Endothelial cell (in vitro differentiated cells): ENCODE results near the gene KLF16. TPM values are rescaled to one million over a fixed set of nuclear protein-coding genes. Genes with fewer than 3 reads are reported as not detected.
A peak's percentile ranks its signal among the peaks of the same experiment; 100 is the strongest.

Experiments used
- DNase-seq: peaks from one replicate; pipeline ENCODE4 v3.0.0; 2021; ENCODE audit warnings: low spot score
- H3K27ac Mint-ChIP-seq: one replicate; pipeline ENCODE4 v1.8.0; 2021; ENCODE audit warnings: mixed read lengths, inconsistent platforms; ENCODE audit not compliant: unreplicated experiment
- H3K27me3 Mint-ChIP-seq: one replicate; pipeline ENCODE4 v1.8.0; 2021; ENCODE audit warnings: mild to moderate bottlenecking, moderate library complexity, mixed read lengths, inconsistent platforms; ENCODE audit not compliant: unreplicated experiment
- H3K36me3 Mint-ChIP-seq: one replicate; pipeline ENCODE4 v1.8.0; 2021; ENCODE audit warnings: mild to moderate bottlenecking, low read depth, mixed read lengths, inconsistent platforms; ENCODE audit not compliant: unreplicated experiment
- H3K4me1 Mint-ChIP-seq: one replicate; pipeline ENCODE4 v1.8.0; 2021; ENCODE audit warnings: mild to moderate bottlenecking, mixed read lengths, inconsistent platforms; ENCODE audit not compliant: unreplicated experiment
- H3K4me3 Mint-ChIP-seq: one replicate; pipeline ENCODE4 v1.8.0; 2021; ENCODE audit warnings: mild to moderate bottlenecking, mixed read lengths, inconsistent platforms; ENCODE audit not compliant: unreplicated experiment
- H3K9me3 Mint-ChIP-seq: one replicate; pipeline ENCODE4 v1.8.0; 2021; ENCODE audit warnings: mixed read lengths, inconsistent platforms; ENCODE audit not compliant: unreplicated experiment
- CTCF ChIP-seq: fragments of 200-600 bp; sonication (generic); IDR thresholded peaks from one replicate; pipeline ENCODE4 v1.5.0; 2021; ENCODE audit warnings: antibody characterized with exemption; ENCODE audit not compliant: unreplicated experiment
- total RNA-seq: library from RNA; stranded (reverse); fragmentation: NEBNext Ultra II Directional; extraction: Animal tissue kit (Norgen Biotek cat#: 25700); gene quantifications from one replicate; pipeline ENCODE4 v1.2.1, GENCODE V29; 2021; ENCODE audit not compliant: unreplicated experiment

KLF16 gene
- total RNA-seq, 1 donor from 2014 or later: 19.9 TPM

- no peak for DNase-seq
- no peak for TF ChIP-seq CTCF
- peaks cover 17% of the 10 kb centered on the region for H3K4me1 Mint-ChIP-seq
- H3K9me3 Mint-ChIP-seq: no peaks in the 10 kb centered on the region
- H3K27me3 Mint-ChIP-seq: peaks cover 44% of the 10 kb centered on the region
- peaks cover 18% of the 10 kb centered on the region for H3K36me3 Mint-ChIP-seq
- peak overlapping the region; percentile 97 for H3K4me3 Mint-ChIP-seq
- H3K27ac Mint-ChIP-seq: peak overlapping the region; percentile 99
Observed at GRCh38 chr19:1846517-1847204, 16.7 kb downstream of the KLF16 start.

GRCh38 chr19:1845642-1846041 lies 17.7 kb downstream of the KLF16 start:
- Mint-ChIP-seq H3K36me3 (peaks cover 14% of the 10 kb centered on the region), H3K4me1 (peaks cover 24% of the 10 kb centered on the region), H3K9me3 (no peaks in the 10 kb centered on the region), H3K4me3 (peak overlapping the region; percentile 70), H3K27ac (no peak overlapping the region), H3K27me3 (peaks cover 45% of the 10 kb centered on the region)
- DNase-seq: no peak
- TF ChIP-seq CTCF: no peak

- no peak for TF ChIP-seq CTCF
- Mint-ChIP-seq H3K4me3 (no peak overlapping the region), H3K27me3 (peaks cover 43% of the 10 kb centered on the region), H3K36me3 (peaks cover 14% of the 10 kb centered on the region), H3K9me3 (no peaks in the 10 kb centered on the region), H3K4me1 (peaks cover 30% of the 10 kb centered on the region), H3K27ac (no peak overlapping the region)
- DNase-seq: no peak
Observed at GRCh38 chr19:1845125-1845515, 18.3 kb downstream of the KLF16 start.

GRCh38 chr19:1844513-1845124 lies 18.8 kb downstream of the KLF16 start:
- DNase-seq: no peak
- H3K36me3 Mint-ChIP-seq: peaks cover 14% of the 10 kb centered on the region
- no peak overlapping the region for H3K4me3 Mint-ChIP-seq
- H3K9me3 Mint-ChIP-seq: no peaks in the 10 kb centered on the region
- peaks cover 41% of the 10 kb centered on the region for H3K27me3 Mint-ChIP-seq
- peak overlapping the region; percentile 24 for H3K27ac Mint-ChIP-seq
- peaks cover 32% of the 10 kb centered on the region for H3K4me1 Mint-ChIP-seq
- TF ChIP-seq CTCF: no peak

GRCh38 chr19:1843646-1844394 lies 19.6 kb downstream of the KLF16 start:
- peaks cover 14% of the 10 kb centered on the region for H3K36me3 Mint-ChIP-seq
- H3K27ac Mint-ChIP-seq: no peak overlapping the region
- peaks cover 35% of the 10 kb centered on the region for H3K27me3 Mint-ChIP-seq
- peaks cover 32% of the 10 kb centered on the region for H3K4me1 Mint-ChIP-seq
- no peaks in the 10 kb centered on the region for H3K9me3 Mint-ChIP-seq
- no peak overlapping the region for H3K4me3 Mint-ChIP-seq
- TF ChIP-seq CTCF: no peak
- no peak for DNase-seq
